Psoas muscle (tissue), 8 donors: ENCODE results near the gene MRPL2. TPM values are rescaled to one million over a fixed set of nuclear protein-coding genes. Genes with fewer than 3 reads are reported as not detected.

Experiments used
- ATAC-seq, 4 donors: fragments of 200-7000 bp; cut with Tn5 transposase; one replicate each; pipeline ENCODE4 v1.9.1; 2020; ENCODE audit warnings: moderate library complexity in 3 of 4, mild to moderate bottlenecking in 2 of 4
- DNase-seq, 2 donors: peaks; one replicate each; pipeline ENCODE4 v3.0.0-alpha.2; 2020
- H3K27ac ChIP-seq: fragments of 200-600 bp; one replicate; pipeline ENCODE4 v1.8.0; 2022
- H3K27me3 ChIP-seq, 3 donors: fragments of 200-600 bp in 1 of 3; one replicate each; pipeline versions ENCODE4 v1.6.1 to v1.8.0; 2013 to 2022; ENCODE audit warnings: low read length in 2 of 3, mild to moderate bottlenecking in 2 of 3, moderate library complexity in 1 of 3; ENCODE audit not compliant: insufficient read depth in 3 of 3
- H3K36me3 ChIP-seq, 2 donors: fragments of 200-600 bp in 1 of 2; one replicate each; pipeline versions ENCODE4 v1.6.1 to v1.8.0; 2013 to 2022; ENCODE audit warnings: low read depth in 1 of 2, mild to moderate bottlenecking in 1 of 2, moderate library complexity in 1 of 2; ENCODE audit not compliant: insufficient read depth in 1 of 2
- H3K4me1 ChIP-seq: fragments of 200-600 bp; one replicate; pipeline ENCODE4 v1.8.0; 2022
- H3K4me3 ChIP-seq: fragments of 200-600 bp; one replicate; pipeline ENCODE4 v1.8.0; 2022; ENCODE audit warnings: mild to moderate bottlenecking
- H3K9me3 ChIP-seq: fragments of 200-600 bp; one replicate; pipeline ENCODE4 v1.8.0; 2022
- WGBS, 3 donors: extraction: QIAGEN DNeasy Blood & Tissue Kit; methylation state at CpG; one replicate each; pipeline versions ENCODE4 v1.1.6 to v1.1.7; 2013; 5-methylcytosine and 5-hydroxymethylcytosine counted together
- intact Hi-C, 2 donors: fragments of 100-400 bp; cut with DNase I; formaldehyde crosslinking; loops; one replicate each; pipeline versions ENCODE4 v1.11.0 to v1.14.2; 2022
- polyA plus RNA-seq, 3 donors: library from polyadenylated mRNA; stranded (reverse); fragments of 200-250 nt; gene quantifications; one replicate each; pipeline ENCODE4 v1.2.3, GENCODE V29; 2013
- total RNA-seq, 4 donors: library from RNA; stranded (reverse); fragmentation: NEBNext Ultra II Directional in 2 of 4; extraction: Animal tissue kit (Norgen Biotek cat#: 25700) in 2 of 4; gene quantifications; one replicate each; pipeline versions ENCODE4 v1.2.1 to v1.2.4, GENCODE V29; 2021 to 2023
- TF ChIP-seq, protein P1 (sequence below): fragments of 200-600 bp; IDR thresholded peaks from one replicate; pipeline ENCODE4 v1.8.0; 2022; ENCODE audit warnings: antibody characterized with exemption
- donor health status: healthy with polysubstance abuse.
- donor health status: DM: no; HTN: no; CAD: no; lungs with moderate emphysema.
- donor health status: Bipolar disorder and iron deficiency.
- donor health status: healthy.
- donor health status: DM: yes; HTN: yes; CAD: no.
- donor health status: DM: no; HTN: no; CAD: no.
- donor health status: DM: no; HTN: no; CAD: no.
- donor health status: DM: yes; HTN: yes; CAD: no.

The MRPL2 gene
- total and polyA plus RNA-seq, 7 donors, result 61.3 to 139 (median 91.2) TPM

DNA sequence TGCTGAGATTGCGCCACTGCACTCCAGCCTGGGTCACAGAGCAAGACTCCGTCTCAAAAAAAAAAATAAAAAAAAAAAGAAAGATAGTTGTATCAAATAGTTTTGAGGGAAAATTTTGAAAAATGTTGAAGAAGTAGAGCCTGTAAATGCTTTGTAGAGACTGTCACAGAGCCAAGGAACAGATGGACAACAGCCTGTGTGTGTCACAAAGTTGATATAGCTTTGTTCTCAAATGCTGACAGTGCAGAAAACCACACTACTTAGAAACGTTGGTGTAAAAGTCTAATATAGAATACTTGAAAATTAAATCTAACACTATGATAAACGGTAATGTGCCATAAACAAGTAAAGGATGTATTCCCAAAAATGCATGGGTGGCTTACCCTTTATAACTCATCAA lies 42.3 kb upstream of the MRPL2 start:
- no peaks in the 10 kb centered on the region for H3K36me3 ChIP-seq
- ATAC-seq (no peak), DNase-seq (no peak)
- TF ChIP-seq, protein P1, sequence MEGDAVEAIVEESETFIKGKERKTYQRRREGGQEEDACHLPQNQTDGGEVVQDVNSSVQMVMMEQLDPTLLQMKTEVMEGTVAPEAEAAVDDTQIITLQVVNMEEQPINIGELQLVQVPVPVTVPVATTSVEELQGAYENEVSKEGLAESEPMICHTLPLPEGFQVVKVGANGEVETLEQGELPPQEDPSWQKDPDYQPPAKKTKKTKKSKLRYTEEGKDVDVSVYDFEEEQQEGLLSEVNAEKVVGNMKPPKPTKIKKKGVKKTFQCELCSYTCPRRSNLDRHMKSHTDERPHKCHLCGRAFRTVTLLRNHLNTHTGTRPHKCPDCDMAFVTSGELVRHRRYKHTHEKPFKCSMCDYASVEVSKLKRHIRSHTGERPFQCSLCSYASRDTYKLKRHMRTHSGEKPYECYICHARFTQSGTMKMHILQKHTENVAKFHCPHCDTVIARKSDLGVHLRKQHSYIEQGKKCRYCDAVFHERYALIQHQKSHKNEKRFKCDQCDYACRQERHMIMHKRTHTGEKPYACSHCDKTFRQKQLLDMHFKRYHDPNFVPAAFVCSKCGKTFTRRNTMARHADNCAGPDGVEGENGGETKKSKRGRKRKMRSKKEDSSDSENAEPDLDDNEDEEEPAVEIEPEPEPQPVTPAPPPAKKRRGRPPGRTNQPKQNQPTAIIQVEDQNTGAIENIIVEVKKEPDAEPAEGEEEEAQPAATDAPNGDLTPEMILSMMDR, result no peak
- H3K27me3 ChIP-seq, result no peaks in the 10 kb centered on the region
- no peak overlapping the region for H3K27ac ChIP-seq
- WGBS, 3 donors, result 63 to 67% (median 67%) methylated on average over 4 of the region's 4 CpGs
- no peaks in the 10 kb centered on the region for H3K9me3 ChIP-seq
- intact Hi-C loops, result no loop called here
- H3K4me1 ChIP-seq, result no peaks in the 10 kb centered on the region
- H3K4me3 ChIP-seq, result no peak overlapping the region

DNA sequence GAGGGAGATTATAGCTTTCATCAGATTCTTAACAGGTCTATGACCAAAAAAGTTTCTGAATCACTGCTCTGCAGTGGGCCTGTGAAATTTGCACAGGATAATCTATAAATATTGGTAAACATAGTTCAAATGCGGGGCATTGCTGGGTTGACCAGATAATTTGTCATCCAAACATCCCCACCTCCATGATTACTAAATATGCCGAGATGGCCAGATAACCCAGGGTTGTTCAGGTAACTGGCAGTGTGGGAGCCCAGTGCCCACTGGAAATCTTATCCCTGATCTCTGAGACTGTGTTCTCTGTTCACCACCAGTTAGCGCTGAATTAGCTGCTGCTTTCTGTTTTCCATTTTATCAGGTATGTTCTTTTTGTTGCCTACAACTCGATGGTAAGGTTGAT lies 38.3 kb upstream of the MRPL2 start:
- no peaks in the 10 kb centered on the region for H3K27me3 ChIP-seq
- no peak overlapping the region for H3K27ac ChIP-seq
- H3K36me3 ChIP-seq, result no peaks in the 10 kb centered on the region
- intact Hi-C loops, result no loop called here
- no peaks in the 10 kb centered on the region for H3K9me3 ChIP-seq
- H3K4me3 ChIP-seq, result no peak overlapping the region
- ATAC-seq, result no peak
- WGBS, 3 donors, result 91 to 94% (median 92%) methylated on average over 4 of the region's 4 CpGs
- TF ChIP-seq, protein P1, result no peak
- DNase-seq, result no peak
- H3K4me1 ChIP-seq, result peaks cover 4% of the 10 kb centered on the region

DNA sequence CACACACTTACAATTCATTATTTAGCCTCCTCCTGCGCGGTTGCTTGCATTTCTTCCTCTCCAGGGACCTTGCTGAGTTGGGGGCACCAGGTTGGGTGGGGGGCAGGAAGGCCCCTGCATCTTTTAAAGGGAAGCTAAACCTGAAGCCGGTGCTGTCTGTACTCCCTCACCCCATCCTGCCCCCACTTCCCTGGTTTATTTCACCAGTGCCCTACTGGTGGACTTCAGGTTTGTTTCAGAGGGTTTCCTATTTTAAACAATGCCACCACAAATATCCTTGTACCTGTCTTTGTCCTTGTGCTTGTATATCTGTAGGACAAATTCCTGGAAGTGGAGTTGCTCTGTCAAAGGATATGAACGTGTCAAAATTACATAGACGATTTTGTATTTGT lies 37.9 kb upstream of the MRPL2 start:
- ATAC-seq, result no peak
- Histone ChIP-seq H3K27me3 (no peaks in the 10 kb centered on the region), H3K9me3 (no peaks in the 10 kb centered on the region), H3K36me3 (no peaks in the 10 kb centered on the region), H3K4me1 (peaks cover 4% of the 10 kb centered on the region), H3K4me3 (no peak overlapping the region), H3K27ac (no peak overlapping the region)
- intact Hi-C loops, result no loop called here
- DNase-seq, result no peak
- 53 to 56% (median 54%) methylated on average over 5 of the region's 5 CpGs for WGBS, 3 donors
- TF ChIP-seq, protein P1, result no peak

DNA sequence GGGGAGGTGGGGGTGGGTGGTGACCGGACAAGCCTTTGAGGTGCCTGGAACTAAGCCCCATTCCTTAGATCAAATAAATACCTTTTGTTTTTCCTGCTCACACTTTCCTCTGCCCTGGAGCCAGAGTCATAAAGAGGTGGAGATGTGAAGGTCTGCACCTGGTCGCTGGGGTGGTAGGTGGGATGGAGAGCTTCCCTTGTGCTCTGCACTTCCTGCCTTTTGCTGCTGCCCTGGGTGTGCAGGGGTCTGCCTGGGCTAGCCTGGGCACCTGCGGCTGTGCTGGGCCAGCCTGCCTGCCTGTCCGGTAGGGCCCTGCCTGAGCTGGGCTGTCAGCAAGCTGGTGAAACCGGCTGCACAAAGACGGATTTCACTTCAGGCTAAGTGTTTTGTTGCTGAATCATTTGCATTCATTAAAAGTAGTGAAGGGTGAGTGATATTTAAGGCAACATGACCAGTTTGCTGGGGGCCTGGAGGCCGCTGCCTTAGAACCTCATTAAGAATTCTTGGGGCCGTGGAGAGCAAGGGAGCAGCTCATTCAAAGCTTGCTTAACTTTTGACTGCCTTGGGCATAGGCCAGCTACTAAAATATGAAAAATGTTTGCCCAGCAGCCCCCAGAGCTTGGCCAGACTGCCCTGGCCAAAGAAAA lies 37.3 kb upstream of the MRPL2 start:
- intact Hi-C loops, result no loop called here
- WGBS, 3 donors, result 62 to 77% (median 66%) methylated on average over 8 of the region's 8 CpGs
- Histone ChIP-seq H3K27me3 (no peaks in the 10 kb centered on the region), H3K36me3 (no peaks in the 10 kb centered on the region), H3K27ac (no peak overlapping the region), H3K4me3 (no peak overlapping the region), H3K4me1 (peaks cover 4% of the 10 kb centered on the region), H3K9me3 (no peaks in the 10 kb centered on the region)
- ATAC-seq (no peak), DNase-seq (no peak)
- TF ChIP-seq, protein P1, result no peak

DNA sequence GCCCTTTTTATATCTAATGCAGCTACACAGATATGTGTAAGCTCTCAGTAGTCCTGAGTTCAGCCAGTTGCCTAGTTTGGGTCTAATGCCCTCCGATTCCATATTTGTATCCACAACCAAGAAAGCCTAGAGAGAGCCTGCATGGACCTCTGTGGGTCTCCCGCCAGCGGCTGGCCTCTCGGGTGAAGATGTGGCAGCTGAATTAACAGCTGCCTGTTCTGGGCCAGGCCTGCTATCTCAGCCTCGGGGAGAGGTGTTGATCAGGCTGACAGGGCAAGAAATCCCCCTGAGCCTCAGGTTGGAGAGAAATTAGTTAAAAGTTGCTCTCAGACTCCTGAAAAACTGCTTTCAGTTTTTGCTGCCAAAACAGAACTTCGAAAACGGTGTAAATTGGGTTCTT lies 36.7 kb upstream of the MRPL2 start:
- ATAC-seq (no peak), DNase-seq (no peak)
- Histone ChIP-seq H3K4me3 (no peak overlapping the region), H3K4me1 (peaks cover 4% of the 10 kb centered on the region), H3K36me3 (no peaks in the 10 kb centered on the region), H3K9me3 (no peaks in the 10 kb centered on the region), H3K27ac (no peak overlapping the region), H3K27me3 (no peaks in the 10 kb centered on the region)
- TF ChIP-seq, protein P1, result no peak
- WGBS, 3 donors, result 41 to 46% (median 44%) methylated on average over 7 of the region's 7 CpGs
- intact Hi-C loops, result no loop called here
